GM12865 (cell line): ENCODE measurements around the gene ACOXL.

Source experiments
- DNase-seq: peaks from one replicate; pipeline ENCODE4 v3.0.0; 2010; ENCODE audit warnings: low read depth
- H3K4me3 ChIP-seq: 2 replicates; pipeline ENCODE4 v1.5.1; 2011; ENCODE audit warnings: mild to moderate bottlenecking, low read depth, low read length, control low read depth
- CTCF ChIP-seq: IDR thresholded peaks from 2 replicates; pipeline ENCODE4 v1.5.1; 2011; ENCODE audit warnings: low read length, control low read depth, low read depth, inconsistent platforms; ENCODE audit not compliant: insufficient read depth; ENCODE audit errors: missing control alignments

ACOXL gene

GRCh38 chr2:110702514-110703380 lies 29.6 kb upstream of the ACOXL start:
- no peak for DNase-seq
- TF ChIP-seq CTCF, result no peak
- no peak overlapping the region for H3K4me3 ChIP-seq

GRCh38 chr2:110707386-110707965 lies 24.9 kb upstream of the ACOXL start:
- TF ChIP-seq CTCF, result no peak
- no peak for DNase-seq

GRCh38 chr2:110708455-110708854 lies 23.9 kb upstream of the ACOXL start:
- DNase-seq, result no peak
- TF ChIP-seq CTCF, result no peak
- H3K4me3 ChIP-seq, result no peak overlapping the region

More at GRCh38 chr2:110707386-110707965, 24.9 kb upstream of the ACOXL start:
- no peak overlapping the region for H3K4me3 ChIP-seq

GRCh38 chr2:110712737-110713136 lies 19.6 kb upstream of the ACOXL start:
- TF ChIP-seq CTCF, result no peak
- no peak overlapping the region for H3K4me3 ChIP-seq
- no peak for DNase-seq

GRCh38 chr2:110713513-110714362 lies 18.6 kb upstream of the ACOXL start:
- TF ChIP-seq CTCF, result no peak
- no peak overlapping the region for H3K4me3 ChIP-seq
- peak; percentile 30 for DNase-seq

GRCh38 chr2:110714452-110715224 lies 17.7 kb upstream of the ACOXL start:
- DNase-seq, result peak; percentile 60

More at GRCh38 chr2:110714452-110715224, 17.7 kb upstream of the ACOXL start:
- no peak overlapping the region for H3K4me3 ChIP-seq
- TF ChIP-seq CTCF, result no peak
